Fibroblast of lung (primary cell): ENCODE data around the gene FGF22. TPM values are rescaled to one million over a fixed set of nuclear protein-coding genes. Genes with fewer than 3 reads are reported as not detected.

Experiments
- DNase-seq, 2 donors: peaks; one replicate each; pipeline versions ENCODE4 v3.0.0 to v3.0.0-alpha.2; 2010; ENCODE audit warnings: low read depth in 2 of 2
- H2AFZ ChIP-seq: 2 replicates; pipeline ENCODE4 v1.5.1; 2012; ENCODE audit warnings: low read length, control low read depth, inconsistent platforms
- H3K27ac ChIP-seq: 2 replicates; pipeline ENCODE4 v1.5.1; 2011; ENCODE audit warnings: low read length, control low read depth; ENCODE audit not compliant: insufficient read depth
- H3K27me3 ChIP-seq: 2 replicates; pipeline ENCODE4 v1.5.1; 2011; ENCODE audit warnings: mild to moderate bottlenecking, low read length; ENCODE audit not compliant: control insufficient read depth, insufficient read depth
- H3K36me3 ChIP-seq: 2 replicates; pipeline ENCODE4 v1.5.1; 2011; ENCODE audit warnings: low read length; ENCODE audit not compliant: control insufficient read depth, insufficient read depth
- H3K4me1 ChIP-seq: 2 replicates; pipeline ENCODE4 v1.5.1; 2011; ENCODE audit warnings: low read length; ENCODE audit not compliant: control insufficient read depth, insufficient read depth; ENCODE audit errors: extremely low read depth
- H3K4me2 ChIP-seq: 2 replicates; pipeline ENCODE4 v1.5.1; 2011; ENCODE audit warnings: low read length, control low read depth; ENCODE audit not compliant: insufficient read depth; ENCODE audit errors: extremely low read depth
- H3K4me3 ChIP-seq, 4 experiments: fragments of 200-600 bp in 1 of 4; sonication (generic) in 1 of 4; replicated peaks in 1 of 4; 2 replicates each; pipeline ENCODE4 v1.5.1; 2011 to 2016; ENCODE audit warnings: low read length in 4 of 4, low read depth in 3 of 4, mild to moderate bottlenecking in 3 of 4, control low read depth in 2 of 4, inconsistent platforms in 1 of 4, mixed read lengths in 1 of 4; ENCODE audit not compliant: insufficient read depth in 1 of 4; ENCODE audit errors: control extremely low read depth in 1 of 4
- H3K79me2 ChIP-seq: 2 replicates; pipeline ENCODE4 v1.5.1; 2012; ENCODE audit warnings: mild to moderate bottlenecking, low read length, inconsistent platforms; ENCODE audit not compliant: control insufficient read depth, insufficient read depth
- H3K9ac ChIP-seq: 2 replicates; pipeline ENCODE4 v1.5.1; 2011; ENCODE audit warnings: mild to moderate bottlenecking, low read length, control low read depth; ENCODE audit not compliant: insufficient read depth
- H3K9me3 ChIP-seq: 2 replicates; pipeline ENCODE4 v1.5.1; 2012; ENCODE audit warnings: low read depth, low read length; ENCODE audit not compliant: control insufficient read depth, insufficient read depth
- H4K20me1 ChIP-seq: 2 replicates; pipeline ENCODE4 v1.5.1; 2011; ENCODE audit warnings: low read length; ENCODE audit not compliant: control insufficient read depth, insufficient read depth; ENCODE audit errors: extremely low read depth
- CTCF ChIP-seq, 2 donors: IDR thresholded peaks in 1 of 2; conservative IDR thresholded peaks in 1 of 2; 1 replicate in 1 of 2; 2 replicates in 1 of 2; pipeline ENCODE4 v1.5.1; 2011 to 2012; ENCODE audit warnings: low read length in 2 of 2, control low read depth in 1 of 2, inconsistent platforms in 1 of 2, low read depth in 1 of 2, mild to moderate bottlenecking in 1 of 2
- EZH2 ChIP-seq: IDR thresholded peaks from 2 replicates; pipeline ENCODE4 v1.5.1; 2012; ENCODE audit warnings: low read length, control low read depth, mild to moderate bottlenecking; ENCODE audit errors: missing control alignments
- polyA plus RNA-seq, 2 donors: library from polyadenylated mRNA; depleted of rRNA in 1 of 2; stranded (reverse) in 1 of 2; unstranded in 1 of 2; fragments of >200 nt; gene quantifications; 2 replicates each; pipeline ENCODE4 v1.2.1, GENCODE V29; 2011 to 2012; ENCODE audit warnings: missing spikeins in 1 of 2
- total RNA-seq: library from RNA; depleted of rRNA; stranded (reverse); fragments of >200 nt; gene quantifications from 2 replicates; pipeline ENCODE4 v1.2.1, GENCODE V29; 2014

Gene FGF22
- total and polyA plus RNA-seq, 2 donors (not counting 1 experiment from before 2014, with no cell fraction given): under 0.01 TPM; not detected in 1

- H3K4me2 ChIP-seq: peak overlapping the region; percentile 78
- no peaks in the 10 kb centered on the region for H3K27me3 ChIP-seq
- DNase-seq: peak; percentile 84 to 90
- H2AFZ ChIP-seq: no peak overlapping the region
- H4K20me1 ChIP-seq: no peaks in the 10 kb centered on the region
- no peaks in the 10 kb centered on the region for H3K9me3 ChIP-seq
- H3K36me3 ChIP-seq: no peaks in the 10 kb centered on the region
- peak overlapping the region; percentile 91 for H3K27ac ChIP-seq
- TF ChIP-seq EZH2 (no peak), CTCF (conservative IDR thresholded peaks at IDR 0.05 in 1 of 2, IDR thresholded peaks at IDR 0.05 in 1 of 2; ENCODE audit: low read depth in 1 of 2, low read length in 2 of 2) (no peak)
- peak overlapping the region; percentile 42 to 73 (median 56) for H3K4me3 ChIP-seq
- H3K79me2 ChIP-seq: peaks cover 2% of the 10 kb centered on the region
- peaks cover 17% of the 10 kb centered on the region for H3K4me1 ChIP-seq
- peak overlapping the region; percentile 97 for H3K9ac ChIP-seq
These were observed 40.0 kb downstream of the FGF22 start for GRCh38 chr19:679418-680286.

GRCh38 chr19:680287-681028 lies 40.8 kb downstream of the FGF22 start:
- no peaks in the 10 kb centered on the region for H3K27me3 ChIP-seq
- H3K79me2 ChIP-seq: peaks cover 2% of the 10 kb centered on the region
- peaks cover 17% of the 10 kb centered on the region for H3K4me1 ChIP-seq
- no peaks in the 10 kb centered on the region for H4K20me1 ChIP-seq
- DNase-seq: peak; percentile 96 to 99
- H3K9ac ChIP-seq: peak overlapping the region; percentile 97
- peak overlapping the region; percentile 87 for H3K4me2 ChIP-seq
- no peaks in the 10 kb centered on the region for H3K36me3 ChIP-seq
- H3K27ac ChIP-seq: peak overlapping the region; percentile 91
- no peaks in the 10 kb centered on the region for H3K9me3 ChIP-seq
- peak overlapping the region; percentile 77 for H2AFZ ChIP-seq
- H3K4me3 ChIP-seq: peak overlapping the region; percentile 43 to 73 (median 63)
- TF ChIP-seq EZH2: no peak
- peak in 1 of 2 donors; percentile 20 for TF ChIP-seq CTCF (conservative IDR thresholded peaks at IDR 0.05 in 1 of 2, IDR thresholded peaks at IDR 0.05 in 1 of 2; ENCODE audit: low read depth in 1 of 2, low read length in 2 of 2)
